Uterus (tissue), 2 donors: ENCODE results near the gene CHN2.

Experiments used
- POLR2A ChIP-seq, 2 donors: fragments of 450-650 bp; IDR thresholded peaks; one replicate each; pipeline ENCODE4 v1.6.1; 2016; ENCODE audit warnings: antibody characterized with exemption in 2 of 2, mild to moderate bottlenecking in 1 of 2, moderate library complexity in 1 of 2
- TF ChIP-seq, protein P1 (sequence below), 4 experiments: fragments of 200-600 bp in 2 of 4; fragments of 450-650 bp in 2 of 4; sonication (generic) in 2 of 4; IDR thresholded peaks; one replicate each; pipeline ENCODE4 v1.5.1; 2016 to 2019; ENCODE audit warnings: antibody characterized with exemption in 4 of 4, mild to moderate bottlenecking in 2 of 4, moderate library complexity in 1 of 4

DNA sequence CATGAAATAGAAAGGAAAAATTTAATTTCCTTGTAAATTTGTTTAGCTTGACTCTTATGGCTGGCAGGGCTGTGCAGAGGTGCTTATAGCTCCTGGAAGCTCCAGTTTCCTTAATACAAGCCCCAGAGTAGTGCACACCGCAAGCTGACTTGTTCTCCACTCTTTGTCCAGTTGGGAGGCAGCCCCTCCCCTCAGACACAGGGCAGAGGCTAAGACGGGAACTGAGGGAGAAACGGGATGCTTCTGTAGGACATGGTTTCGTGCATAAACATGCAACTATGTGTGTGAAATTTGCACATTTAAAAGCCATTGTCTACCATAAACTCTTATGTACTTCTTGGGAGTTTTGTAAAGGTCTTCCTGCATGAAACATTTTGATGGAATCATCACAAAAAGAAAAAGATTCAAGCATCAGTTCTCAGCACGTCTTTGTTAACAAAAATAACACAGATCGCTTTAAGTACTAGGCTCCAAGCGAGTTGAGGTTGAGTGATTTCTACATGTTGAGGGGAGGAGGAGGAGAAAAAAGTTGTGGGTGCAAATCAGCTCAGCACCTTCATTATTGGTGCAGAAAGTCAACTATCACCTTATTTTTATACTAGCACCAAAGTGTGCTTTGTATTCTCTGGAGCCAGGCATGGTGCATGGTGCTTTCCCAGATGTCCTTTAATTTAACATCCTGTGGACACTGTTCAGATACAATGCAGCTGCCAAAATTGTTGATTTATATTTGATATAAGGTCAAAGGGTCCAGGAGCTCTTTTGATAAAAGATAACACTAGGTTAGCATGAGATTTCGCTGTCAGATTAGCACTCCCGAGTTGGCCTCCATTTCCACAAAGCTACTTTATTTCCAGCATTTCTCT lies 124.5 kb downstream of the CHN2 start:
- TF ChIP-seq POLR2A (IDR thresholded peaks at IDR 0.05), result no peak
- TF ChIP-seq, protein P1, sequence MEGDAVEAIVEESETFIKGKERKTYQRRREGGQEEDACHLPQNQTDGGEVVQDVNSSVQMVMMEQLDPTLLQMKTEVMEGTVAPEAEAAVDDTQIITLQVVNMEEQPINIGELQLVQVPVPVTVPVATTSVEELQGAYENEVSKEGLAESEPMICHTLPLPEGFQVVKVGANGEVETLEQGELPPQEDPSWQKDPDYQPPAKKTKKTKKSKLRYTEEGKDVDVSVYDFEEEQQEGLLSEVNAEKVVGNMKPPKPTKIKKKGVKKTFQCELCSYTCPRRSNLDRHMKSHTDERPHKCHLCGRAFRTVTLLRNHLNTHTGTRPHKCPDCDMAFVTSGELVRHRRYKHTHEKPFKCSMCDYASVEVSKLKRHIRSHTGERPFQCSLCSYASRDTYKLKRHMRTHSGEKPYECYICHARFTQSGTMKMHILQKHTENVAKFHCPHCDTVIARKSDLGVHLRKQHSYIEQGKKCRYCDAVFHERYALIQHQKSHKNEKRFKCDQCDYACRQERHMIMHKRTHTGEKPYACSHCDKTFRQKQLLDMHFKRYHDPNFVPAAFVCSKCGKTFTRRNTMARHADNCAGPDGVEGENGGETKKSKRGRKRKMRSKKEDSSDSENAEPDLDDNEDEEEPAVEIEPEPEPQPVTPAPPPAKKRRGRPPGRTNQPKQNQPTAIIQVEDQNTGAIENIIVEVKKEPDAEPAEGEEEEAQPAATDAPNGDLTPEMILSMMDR (IDR thresholded peaks at IDR 0.05), result no peak
